ENCODE measurements around the gene PRKCE.

PRKCE gene

GRCh38 chr2:46175419-46175818 lies 523.9 kb downstream of the PRKCE start:
- Mint-ChIP-seq H3K36me3 (ENCODE audit: low read depth) (no peaks in the 10 kb centered on the region), H3K4me3 (no peak overlapping the region), H3K4me1 (peaks cover 17% of the 10 kb centered on the region), H3K27ac (no peak overlapping the region), H3K9me3 (no peaks in the 10 kb centered on the region), H3K27me3 (ENCODE audit: low read depth) (peaks cover 4% of the 10 kb centered on the region)
- TF ChIP-seq, protein P1, sequence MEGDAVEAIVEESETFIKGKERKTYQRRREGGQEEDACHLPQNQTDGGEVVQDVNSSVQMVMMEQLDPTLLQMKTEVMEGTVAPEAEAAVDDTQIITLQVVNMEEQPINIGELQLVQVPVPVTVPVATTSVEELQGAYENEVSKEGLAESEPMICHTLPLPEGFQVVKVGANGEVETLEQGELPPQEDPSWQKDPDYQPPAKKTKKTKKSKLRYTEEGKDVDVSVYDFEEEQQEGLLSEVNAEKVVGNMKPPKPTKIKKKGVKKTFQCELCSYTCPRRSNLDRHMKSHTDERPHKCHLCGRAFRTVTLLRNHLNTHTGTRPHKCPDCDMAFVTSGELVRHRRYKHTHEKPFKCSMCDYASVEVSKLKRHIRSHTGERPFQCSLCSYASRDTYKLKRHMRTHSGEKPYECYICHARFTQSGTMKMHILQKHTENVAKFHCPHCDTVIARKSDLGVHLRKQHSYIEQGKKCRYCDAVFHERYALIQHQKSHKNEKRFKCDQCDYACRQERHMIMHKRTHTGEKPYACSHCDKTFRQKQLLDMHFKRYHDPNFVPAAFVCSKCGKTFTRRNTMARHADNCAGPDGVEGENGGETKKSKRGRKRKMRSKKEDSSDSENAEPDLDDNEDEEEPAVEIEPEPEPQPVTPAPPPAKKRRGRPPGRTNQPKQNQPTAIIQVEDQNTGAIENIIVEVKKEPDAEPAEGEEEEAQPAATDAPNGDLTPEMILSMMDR (IDR thresholded peaks at IDR 0.05; ENCODE audit: unreplicated experiment in 3 of 3), result no peak

GRCh38 chr2:46177461-46178089 lies 526.1 kb downstream of the PRKCE start:
- H3K27ac Mint-ChIP-seq, result no peak overlapping the region
- H3K4me3 Mint-ChIP-seq, result no peak overlapping the region
- H3K36me3 Mint-ChIP-seq (ENCODE audit: low read depth), result no peaks in the 10 kb centered on the region
- TF ChIP-seq, protein P1 (IDR thresholded peaks at IDR 0.05; ENCODE audit: unreplicated experiment in 3 of 3), result no peak
- no peaks in the 10 kb centered on the region for H3K27me3 Mint-ChIP-seq (ENCODE audit: low read depth)
- peaks cover 17% of the 10 kb centered on the region for H3K4me1 Mint-ChIP-seq
- no peaks in the 10 kb centered on the region for H3K9me3 Mint-ChIP-seq

DNA sequence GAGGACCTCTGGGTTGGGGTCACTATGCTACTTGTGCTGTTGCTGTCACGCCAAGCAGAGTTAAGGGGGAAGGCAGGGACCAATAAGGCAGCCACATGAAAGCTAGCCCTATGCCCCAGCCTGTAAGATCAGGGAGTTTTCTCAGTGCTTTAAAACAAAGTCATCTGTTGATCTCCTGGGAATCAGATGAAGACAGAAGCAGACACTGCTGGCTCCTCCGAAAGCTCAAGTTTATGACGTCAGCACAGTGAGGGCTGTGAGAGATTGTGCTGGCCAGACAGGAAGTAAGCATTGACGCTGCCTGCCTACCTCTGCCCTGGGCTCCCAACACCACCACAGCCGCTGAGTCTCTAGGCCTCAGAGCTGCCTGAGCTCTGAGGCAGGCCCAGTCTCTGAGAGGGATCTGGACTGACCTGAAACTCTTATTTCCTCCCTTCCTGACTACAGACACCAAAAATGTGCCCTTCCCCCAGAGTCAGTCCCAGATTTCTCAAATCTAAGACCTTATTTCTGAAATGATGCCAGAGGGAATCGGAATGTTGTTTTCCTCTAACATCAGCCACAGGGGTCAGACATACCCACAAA lies 527.7 kb downstream of the PRKCE start:
- H3K27me3 Mint-ChIP-seq (ENCODE audit: low read depth), result no peaks in the 10 kb centered on the region
- H3K27ac Mint-ChIP-seq, result peak overlapping the region; percentile 53 to 67 (median 59)
- no peaks in the 10 kb centered on the region for H3K36me3 Mint-ChIP-seq (ENCODE audit: low read depth)
- no peaks in the 10 kb centered on the region for H3K9me3 Mint-ChIP-seq
- no peak overlapping the region for H3K4me3 Mint-ChIP-seq
- peaks cover 17% of the 10 kb centered on the region for H3K4me1 Mint-ChIP-seq
- TF ChIP-seq, protein P1 (IDR thresholded peaks at IDR 0.05; ENCODE audit: unreplicated experiment in 3 of 3), result no peak

GRCh38 chr2:46180189-46180588 lies 528.7 kb downstream of the PRKCE start:
- peaks cover 17% of the 10 kb centered on the region for H3K4me1 Mint-ChIP-seq
- no peaks in the 10 kb centered on the region for H3K36me3 Mint-ChIP-seq (ENCODE audit: low read depth)
- no peak overlapping the region for H3K4me3 Mint-ChIP-seq
- H3K9me3 Mint-ChIP-seq, result no peaks in the 10 kb centered on the region
- no peak overlapping the region for H3K27ac Mint-ChIP-seq
- H3K27me3 Mint-ChIP-seq (ENCODE audit: low read depth), result no peaks in the 10 kb centered on the region
- TF ChIP-seq, protein P1 (IDR thresholded peaks at IDR 0.05; ENCODE audit: unreplicated experiment in 3 of 3), result no peak

DNA sequence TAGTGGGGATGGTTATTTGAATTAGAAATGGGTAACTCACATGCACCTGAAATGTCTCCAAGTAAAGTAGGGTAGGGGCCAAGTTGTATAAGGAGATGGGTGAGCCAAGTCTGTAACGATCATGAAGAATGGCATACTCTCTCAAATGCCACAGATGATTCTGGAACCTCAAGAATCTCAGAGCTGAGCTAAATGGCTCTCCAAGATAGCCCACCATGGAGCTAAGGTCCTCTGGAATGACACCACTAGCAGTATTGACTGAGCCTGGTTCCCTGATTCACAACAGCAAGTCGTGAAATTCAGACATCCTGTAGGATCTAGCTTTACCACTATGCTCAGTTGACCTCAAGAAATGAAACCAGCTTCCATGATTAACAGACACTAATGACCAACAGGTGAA lies 529.8 kb downstream of the PRKCE start:
- no peaks in the 10 kb centered on the region for H3K9me3 Mint-ChIP-seq
- no peaks in the 10 kb centered on the region for H3K36me3 Mint-ChIP-seq (ENCODE audit: low read depth)
- H3K4me1 Mint-ChIP-seq, result peaks cover 12% of the 10 kb centered on the region
- H3K27ac Mint-ChIP-seq, result no peak overlapping the region
- TF ChIP-seq, protein P1 (IDR thresholded peaks at IDR 0.05; ENCODE audit: unreplicated experiment in 3 of 3), result no peak
- H3K4me3 Mint-ChIP-seq, result no peak overlapping the region
- H3K27me3 Mint-ChIP-seq (ENCODE audit: low read depth), result no peaks in the 10 kb centered on the region

All from nephron (organoid).